T-helper 17 cell (primary cell): ENCODE results near the gene RPS21. TPM values are rescaled to one million over a fixed set of nuclear protein-coding genes. Genes with fewer than 3 reads are reported as not detected.

ENCODE experiments used
- ATAC-seq: fragments of 150-1000 bp; cut with Tn5 transposase; 2 replicates; pipeline ENCODE4 v1.10.0; 2021; ENCODE audit warnings: mild to moderate bottlenecking, moderate library complexity
- DNase-seq, 3 donors: peaks; one replicate each; pipeline versions ENCODE4 v3.0.0 to v3.0.0-alpha.2; 2020 to 2021
- H3K9me3 ChIP-seq: one replicate; pipeline ENCODE4 v1.7.0; 2013; ENCODE audit warnings: low read length, mild to moderate bottlenecking; ENCODE audit not compliant: control insufficient read depth, poor library complexity, severe bottlenecking
- H3K27ac Mint-ChIP-seq: one replicate; pipeline ENCODE4 v1.8.0; 2022; ENCODE audit warnings: mild to moderate bottlenecking, moderate library complexity, mixed read lengths
- H3K27me3 Mint-ChIP-seq: one replicate; pipeline ENCODE4 v1.8.0; 2022; ENCODE audit warnings: mixed read lengths
- H3K36me3 Mint-ChIP-seq: one replicate; pipeline ENCODE4 v1.8.0; 2022; ENCODE audit warnings: low read depth, mixed read lengths
- H3K4me1 Mint-ChIP-seq: one replicate; pipeline ENCODE4 v1.8.0; 2022; ENCODE audit warnings: mild to moderate bottlenecking, mixed read lengths
- H3K4me3 Mint-ChIP-seq: one replicate; pipeline ENCODE4 v1.8.0; 2022; ENCODE audit warnings: mild to moderate bottlenecking, moderate library complexity, mixed read lengths
- total RNA-seq, 4 donors: library from RNA in 2 of 4; stranded (reverse) in 2 of 4; gene quantifications; one replicate each; pipeline ENCODE4 v1.2.3 and lab custom pipeline; 2022 to 2026

RPS21 gene
- total RNA-seq, 2 donors from 2014 or later = 2,821 to 2,836 TPM

- Mint-ChIP-seq H3K4me1 (peaks cover 6% of the 10 kb centered on the region), H3K27ac (no peak overlapping the region), H3K4me3 (peak overlapping the region; percentile 47), H3K36me3 (no peaks in the 10 kb centered on the region), H3K27me3 (peaks cover 32% of the 10 kb centered on the region)
- H3K9me3 ChIP-seq = no peaks in the 10 kb centered on the region
- ATAC-seq = no peak
- DNase-seq = peak in 1 of 3 donors; percentile 4
Observed at GRCh38 chr20:62365814-62366369, 21.0 kb upstream of the RPS21 start.

GRCh38 chr20:62366370-62367135 lies 20.4 kb upstream of the RPS21 start:
- Mint-ChIP-seq H3K27me3 (peaks cover 32% of the 10 kb centered on the region), H3K4me3 (peak overlapping the region; percentile 47), H3K27ac (no peak overlapping the region), H3K4me1 (peaks cover 6% of the 10 kb centered on the region), H3K36me3 (no peaks in the 10 kb centered on the region)
- no peaks in the 10 kb centered on the region for H3K9me3 ChIP-seq
- no peak for ATAC-seq
- DNase-seq = no peak

- Mint-ChIP-seq H3K36me3 (no peaks in the 10 kb centered on the region), H3K27ac (no peak within 1 kb of the TSS), H3K27me3 (peaks cover 32% of the 10 kb centered on the region), H3K4me3 (peak within 1 kb of the TSS; percentile 87), H3K4me1 (peaks cover 6% of the 10 kb centered on the region)
- no peaks in the 10 kb centered on the region for H3K9me3 ChIP-seq
- DNase-seq (no peak), ATAC-seq (peak; percentile 34)
Observed at GRCh38 chr20:62367136-62367632, 19.7 kb upstream of the RPS21 start, which contains the start of gene LAMA5. Gene LAMA5 (minus strand): TSS chr20:62367312. CDS start chr20:62367245, 67 bp downstream.

GRCh38 chr20:62367633-62368391 lies 19.1 kb upstream of the RPS21 start:
- Mint-ChIP-seq H3K4me1 (peaks cover 7% of the 10 kb centered on the region), H3K27ac (no peak overlapping the region), H3K27me3 (peaks cover 30% of the 10 kb centered on the region), H3K36me3 (peaks cover under 1% of the 10 kb centered on the region), H3K4me3 (peak overlapping the region; percentile 87)
- ATAC-seq (peak; percentile 24), DNase-seq (no peak)
- no peaks in the 10 kb centered on the region for H3K9me3 ChIP-seq

- Mint-ChIP-seq H3K4me1 (peaks cover 11% of the 10 kb centered on the region), H3K27ac (no peak overlapping the region), H3K36me3 (peaks cover 4% of the 10 kb centered on the region), H3K4me3 (peak overlapping the region; percentile 87), H3K27me3 (peaks cover 34% of the 10 kb centered on the region)
- DNase-seq (no peak), ATAC-seq (no peak)
- no peaks in the 10 kb centered on the region for H3K9me3 ChIP-seq
Observed at GRCh38 chr20:62368392-62368975, 18.4 kb upstream of the RPS21 start.

GRCh38 chr20:62368976-62369814 lies 17.7 kb upstream of the RPS21 start:
- Mint-ChIP-seq H3K36me3 (peaks cover 4% of the 10 kb centered on the region), H3K4me3 (no peak overlapping the region), H3K27ac (no peak overlapping the region), H3K4me1 (peaks cover 11% of the 10 kb centered on the region), H3K27me3 (peaks cover 34% of the 10 kb centered on the region)
- no peaks in the 10 kb centered on the region for H3K9me3 ChIP-seq
- ATAC-seq (no peak), DNase-seq (no peak)

GRCh38 chr20:62369815-62370114 lies 17.1 kb upstream of the RPS21 start:
- Mint-ChIP-seq H3K4me3 (no peak overlapping the region), H3K27me3 (peaks cover 32% of the 10 kb centered on the region), H3K27ac (no peak overlapping the region), H3K36me3 (peaks cover 4% of the 10 kb centered on the region), H3K4me1 (peaks cover 11% of the 10 kb centered on the region)
- H3K9me3 ChIP-seq = no peaks in the 10 kb centered on the region
- no peak for DNase-seq
- ATAC-seq = no peak

- Mint-ChIP-seq H3K27ac (no peak overlapping the region), H3K4me3 (no peak overlapping the region), H3K27me3 (peaks cover 27% of the 10 kb centered on the region), H3K36me3 (peaks cover 4% of the 10 kb centered on the region), H3K4me1 (peaks cover 11% of the 10 kb centered on the region)
- ATAC-seq (no peak), DNase-seq (no peak)
- no peaks in the 10 kb centered on the region for H3K9me3 ChIP-seq
Observed at GRCh38 chr20:62370115-62370806, 16.6 kb upstream of the RPS21 start.

GRCh38 chr20:62370807-62371587 lies 15.9 kb upstream of the RPS21 start:
- Mint-ChIP-seq H3K27ac (no peak overlapping the region), H3K36me3 (peaks cover 4% of the 10 kb centered on the region), H3K4me3 (no peak overlapping the region), H3K27me3 (peaks cover 26% of the 10 kb centered on the region), H3K4me1 (peaks cover 11% of the 10 kb centered on the region)
- DNase-seq (no peak), ATAC-seq (no peak)
- H3K9me3 ChIP-seq = no peaks in the 10 kb centered on the region

GRCh38 chr20:62371588-62372041 lies 15.3 kb upstream of the RPS21 start:
- H3K9me3 ChIP-seq = no peaks in the 10 kb centered on the region
- Mint-ChIP-seq H3K27me3 (peaks cover 26% of the 10 kb centered on the region), H3K36me3 (peaks cover 4% of the 10 kb centered on the region), H3K4me1 (peaks cover 11% of the 10 kb centered on the region), H3K27ac (no peak overlapping the region), H3K4me3 (no peak overlapping the region)
- no peak for ATAC-seq
- no peak for DNase-seq

GRCh38 chr20:62372042-62372993 lies 14.6 kb upstream of the RPS21 start:
- Mint-ChIP-seq H3K27me3 (peaks cover 26% of the 10 kb centered on the region), H3K27ac (no peak overlapping the region), H3K4me3 (no peak overlapping the region), H3K36me3 (peaks cover 4% of the 10 kb centered on the region), H3K4me1 (peaks cover 11% of the 10 kb centered on the region)
- ATAC-seq (no peak), DNase-seq (no peak)
- no peaks in the 10 kb centered on the region for H3K9me3 ChIP-seq
